ENCODE data around the gene VSIG2.

The VSIG2 gene

DNA sequence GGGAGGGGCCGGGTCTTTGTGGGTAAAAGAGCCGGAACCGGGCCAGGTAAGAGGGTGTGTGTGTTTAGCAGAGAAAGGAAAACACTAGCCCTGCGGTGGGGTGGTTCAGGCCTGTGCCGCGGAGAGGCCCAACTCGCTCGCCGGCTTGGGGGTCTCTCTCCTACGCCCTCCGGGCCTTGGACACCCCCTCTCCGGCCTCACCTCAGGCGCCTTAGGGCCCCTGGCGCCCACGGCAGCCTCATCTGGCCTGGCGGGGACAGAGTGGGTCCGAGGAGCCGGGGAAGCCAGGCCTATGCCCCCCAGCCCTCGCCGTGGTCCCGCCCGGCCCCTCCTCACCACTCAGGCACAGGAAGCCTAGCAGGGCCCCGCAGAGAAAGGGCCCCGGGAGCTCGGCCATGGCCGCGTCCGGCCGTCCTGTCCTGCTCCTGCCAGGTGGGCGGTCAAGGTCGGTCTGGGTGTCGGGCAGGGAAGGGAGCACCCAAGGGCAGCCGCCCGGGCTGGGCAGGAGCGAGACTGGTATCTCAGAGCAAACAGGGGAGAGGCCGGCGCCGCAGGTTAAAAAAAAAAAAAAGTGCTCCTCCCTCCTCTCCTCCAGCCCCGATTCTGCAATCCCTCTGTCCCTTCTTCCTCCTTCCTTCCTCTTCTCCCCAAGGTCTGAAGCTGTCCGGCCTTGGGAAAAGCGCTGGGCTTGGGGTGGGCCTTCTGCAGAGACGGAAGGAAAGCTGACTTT lies at the start of gene VSIG2:
VSIG2 (minus strand) TSS at position 515 of the 730 bp plus-strand sequence; CDS start at position 397, 118 bp downstream.
- DNase-seq = no peak

GRCh38 chr11:124801014-124801413 lies 49.0 kb upstream of the VSIG2 start:
- peak; percentile 58 for DNase-seq

DNA sequence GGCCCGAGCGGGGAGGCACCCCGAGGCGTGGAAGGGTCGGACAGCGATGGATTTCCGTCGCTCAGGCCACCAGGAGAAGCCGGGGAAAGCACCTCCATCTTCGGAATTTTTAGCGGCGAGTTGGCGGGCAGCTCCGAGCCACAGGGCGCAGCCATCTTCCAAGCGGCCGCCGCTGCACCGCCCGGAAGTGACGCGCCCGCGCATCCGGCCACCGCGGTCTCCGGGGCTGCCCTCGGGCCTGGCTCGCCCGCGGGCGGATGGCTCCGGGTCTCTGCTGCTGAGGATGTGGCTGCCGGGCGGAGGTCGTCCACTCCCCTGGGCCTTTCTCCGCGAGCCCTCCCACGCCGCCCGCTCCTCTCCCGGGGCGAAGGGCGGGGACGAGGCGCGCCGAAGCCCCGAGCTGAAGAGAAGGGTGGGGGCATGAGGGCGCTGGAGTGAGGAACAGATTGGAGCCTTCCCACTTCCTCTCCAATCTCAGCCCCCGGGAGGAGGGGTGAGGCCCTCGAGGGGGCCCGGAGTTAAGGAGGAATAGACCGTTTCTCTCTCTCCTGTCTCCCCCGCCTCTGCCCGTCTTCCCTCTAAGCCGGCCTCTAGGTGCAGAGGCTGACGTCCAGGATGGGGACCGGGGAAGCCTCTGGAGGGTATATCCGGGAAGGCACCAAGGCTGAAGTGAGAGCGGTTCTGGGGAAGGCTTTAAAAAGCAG lies 48.3 kb upstream of the VSIG2 start, which contains the start of gene MSANTD2:
MSANTD2 (minus strand) TSS at position 181 of the 704 bp plus-strand sequence; CDS start at position 155, 26 bp downstream.
- DNase-seq = peak; percentile 81

DNA sequence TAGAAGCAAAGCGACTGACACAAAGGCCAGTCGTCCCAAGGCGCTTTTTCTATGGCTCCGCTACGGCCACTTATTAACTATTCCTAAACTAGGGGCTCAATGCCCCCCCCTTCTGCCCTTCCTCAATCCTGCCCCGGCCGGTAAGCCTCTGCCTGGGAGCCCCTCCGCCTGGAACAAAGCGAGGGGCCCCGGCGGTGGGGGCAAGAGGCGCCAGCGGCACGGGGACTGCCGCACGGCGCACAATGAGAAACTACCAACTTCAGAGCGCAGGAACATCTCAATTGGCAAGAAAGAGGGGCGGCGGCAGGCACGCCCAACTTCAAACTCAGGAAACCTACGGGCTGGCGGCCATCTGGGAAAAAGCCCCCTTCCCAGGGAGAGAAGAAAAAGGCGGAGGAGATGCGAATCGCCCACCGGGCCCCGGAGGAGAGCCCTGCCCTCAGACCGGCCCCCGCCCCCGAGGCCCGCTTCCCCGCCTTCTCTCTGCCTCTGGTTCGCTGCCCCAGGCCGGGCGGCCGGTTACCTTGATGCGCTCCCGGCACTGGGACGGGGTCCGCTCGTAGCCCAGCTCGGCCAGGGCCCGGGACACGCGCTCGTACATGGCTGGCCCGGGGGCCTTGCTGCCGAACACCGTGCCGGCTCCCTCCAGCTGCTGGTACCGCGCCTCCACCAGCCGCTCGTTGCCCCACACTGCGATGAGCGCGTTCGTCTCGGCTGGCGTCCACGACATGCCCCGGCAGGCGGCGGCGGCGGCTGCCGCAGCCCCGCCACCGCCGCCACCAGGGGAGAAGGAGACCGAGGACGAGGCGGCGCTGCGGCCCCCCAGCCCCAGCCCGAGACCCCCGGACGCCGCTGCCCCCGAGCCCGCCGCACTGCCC lies 47.5 kb upstream of the VSIG2 start:
- DNase-seq = peak; percentile 40

DNA sequence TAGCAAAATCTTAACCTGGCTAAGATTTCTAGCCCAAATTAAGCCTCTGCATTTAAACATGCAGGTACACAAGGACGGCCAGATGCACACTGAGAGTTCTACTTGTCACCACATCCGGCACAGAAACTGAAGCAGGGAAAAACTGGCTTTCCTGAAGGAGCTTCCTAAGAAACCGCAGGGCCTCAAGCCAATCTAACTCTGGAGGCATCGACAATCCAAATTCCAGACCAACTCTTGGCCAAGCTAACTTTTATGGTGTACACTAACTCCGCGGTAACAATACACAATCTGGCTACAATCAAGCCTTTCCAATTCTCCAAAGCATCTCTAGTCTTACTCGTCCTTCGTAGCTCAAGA lies 46.9 kb upstream of the VSIG2 start:
- no peak for DNase-seq

DNA sequence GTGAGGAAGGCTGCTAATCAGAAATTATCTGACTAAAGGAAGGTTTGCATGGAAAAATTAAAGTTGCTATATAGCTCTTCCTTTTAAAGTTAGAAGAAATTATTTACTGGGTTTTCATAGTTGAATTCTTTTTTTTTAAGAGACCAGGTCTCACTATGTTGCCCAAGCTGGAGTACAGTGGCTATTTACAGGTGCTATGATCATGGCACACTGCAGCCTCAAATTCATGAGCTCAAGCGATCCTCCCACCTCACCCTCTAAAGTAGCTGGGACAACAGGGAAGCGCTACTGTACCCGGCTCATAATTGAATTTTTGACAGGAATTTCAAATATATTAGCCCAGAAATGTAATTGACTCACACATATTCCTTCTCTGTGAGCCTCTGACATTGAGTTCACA lies 44.3 kb upstream of the VSIG2 start:
- DNase-seq = no peak

GRCh38 chr11:124793466-124794278 lies 41.6 kb upstream of the VSIG2 start:
- peak; percentile 70 for DNase-seq

GRCh38 chr11:124791626-124792341 lies 39.7 kb upstream of the VSIG2 start:
- peak; percentile 87 for DNase-seq

DNA sequence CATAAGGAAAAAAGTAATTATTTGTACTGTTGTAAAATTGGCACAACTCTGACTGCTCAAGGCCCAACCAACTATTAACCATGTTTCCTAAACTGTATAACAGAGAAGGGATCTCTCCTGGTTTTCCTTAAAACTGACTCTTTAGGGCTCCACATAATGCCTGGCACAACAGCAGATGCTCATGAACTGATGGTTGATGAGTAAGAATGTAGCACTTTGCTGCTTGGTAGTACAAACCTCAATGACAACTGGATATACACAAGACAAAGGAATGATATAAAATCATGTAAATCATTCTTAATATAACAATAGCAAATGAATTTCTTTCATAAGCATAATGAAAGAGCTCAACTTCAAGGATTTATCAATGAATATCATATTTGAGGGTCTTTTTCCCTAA lies 36.5 kb upstream of the VSIG2 start:
- DNase-seq = no peak

- no peak for DNase-seq
Observed at GRCh38 chr11:124784051-124784450, 32.0 kb upstream of the VSIG2 start.

- no peak for DNase-seq
Observed at GRCh38 chr11:124783002-124783401, 30.9 kb upstream of the VSIG2 start.

DNA sequence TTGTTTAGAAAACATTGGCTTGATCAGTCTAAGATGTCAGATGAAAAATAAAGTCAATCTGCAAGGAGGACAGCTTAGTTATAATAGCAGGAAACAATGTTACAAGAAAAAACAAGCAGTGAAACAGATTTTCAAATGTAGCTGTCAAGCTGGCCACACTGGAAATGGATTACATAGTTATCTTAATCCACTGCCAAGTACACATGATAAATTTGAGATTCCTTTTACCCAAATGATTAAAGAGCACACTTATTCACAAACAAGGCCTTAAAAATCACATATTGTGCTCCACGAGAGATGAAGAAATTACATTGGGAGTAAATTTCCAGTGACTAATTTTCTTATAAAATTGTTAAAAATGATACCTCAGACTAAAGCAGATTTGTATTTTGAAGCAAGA lies 27.5 kb upstream of the VSIG2 start:
- no peak for DNase-seq

DNA sequence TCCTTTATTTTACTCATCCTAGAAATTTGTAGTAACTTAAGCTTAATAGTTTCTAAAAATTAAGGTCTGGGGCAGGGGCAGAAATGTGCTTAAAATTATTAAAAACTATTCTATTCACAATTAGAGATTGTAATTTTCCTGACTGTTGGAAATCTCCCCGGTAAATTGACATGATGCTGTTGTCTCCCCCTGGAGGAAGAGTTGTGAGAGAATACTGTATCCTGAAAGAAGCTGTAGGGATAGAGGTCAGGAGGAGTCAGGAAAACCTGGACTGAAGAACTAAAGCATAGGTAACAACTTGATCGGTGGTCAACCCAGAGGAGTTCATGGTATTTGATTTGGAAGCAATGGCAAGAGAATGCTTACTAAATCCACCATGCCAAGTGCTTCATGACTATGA lies 26.2 kb upstream of the VSIG2 start:
- no peak for DNase-seq

DNA sequence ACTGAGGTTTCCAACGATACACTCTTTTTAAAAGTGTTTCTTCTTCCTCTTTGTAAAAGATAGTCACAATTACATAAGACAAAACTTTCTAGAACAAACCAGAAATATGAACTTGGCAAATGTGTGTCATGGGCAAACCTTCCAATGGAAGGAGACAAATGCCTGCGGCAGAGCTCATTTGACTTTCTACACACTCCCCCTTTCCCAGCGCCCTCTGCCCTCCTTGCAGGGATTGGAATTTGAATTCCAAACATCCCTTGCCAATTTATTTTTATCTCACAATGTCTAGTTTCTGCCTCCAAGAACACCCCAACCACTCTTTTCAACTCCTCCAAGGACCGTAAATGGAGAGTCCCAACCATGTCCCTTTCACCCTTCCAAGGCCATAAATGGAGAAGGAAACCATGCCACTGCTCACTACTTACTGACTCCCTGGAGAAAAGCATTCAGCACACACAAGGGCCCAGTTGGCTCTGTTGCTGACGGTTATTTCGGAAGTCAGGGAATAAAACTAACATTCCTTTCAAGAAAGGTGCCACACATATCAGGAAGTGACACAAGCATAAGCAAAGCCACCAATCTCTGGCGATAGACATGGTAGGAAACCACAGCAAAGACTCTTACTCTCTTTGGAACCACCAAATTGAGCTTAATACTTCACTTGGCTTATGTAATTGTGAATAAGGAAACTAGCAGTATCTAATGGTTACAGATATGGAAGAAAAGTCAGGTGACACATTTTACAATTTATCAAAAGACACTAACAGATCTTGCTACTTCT lies 25.0 kb upstream of the VSIG2 start:
- DNase-seq = no peak

DNA sequence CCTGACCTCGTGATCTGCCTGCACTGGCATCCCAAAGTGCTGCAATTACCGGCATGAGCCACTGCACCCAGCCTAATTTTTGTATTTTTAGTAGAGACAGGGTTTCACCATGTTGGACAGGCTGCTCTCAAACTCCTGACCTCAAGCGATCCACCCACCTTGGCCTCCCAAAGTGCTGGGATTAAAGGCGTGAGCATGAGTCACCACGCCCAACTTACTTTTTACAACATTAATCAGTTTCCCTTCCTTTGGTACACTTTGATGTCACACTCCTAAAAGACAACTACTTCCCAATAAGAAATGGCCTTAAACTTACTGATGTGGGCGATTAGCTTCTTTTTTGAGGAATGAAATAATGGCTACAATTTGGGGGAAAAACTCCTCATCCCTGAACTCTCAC lies 18.9 kb upstream of the VSIG2 start:
- DNase-seq = peak; percentile 57

GRCh38 chr11:124769806-124770774 lies 18.0 kb upstream of the VSIG2 start:
- no peak for DNase-seq

- no peak for DNase-seq
Observed at GRCh38 chr11:124768914-124769313, 16.9 kb upstream of the VSIG2 start.

DNA sequence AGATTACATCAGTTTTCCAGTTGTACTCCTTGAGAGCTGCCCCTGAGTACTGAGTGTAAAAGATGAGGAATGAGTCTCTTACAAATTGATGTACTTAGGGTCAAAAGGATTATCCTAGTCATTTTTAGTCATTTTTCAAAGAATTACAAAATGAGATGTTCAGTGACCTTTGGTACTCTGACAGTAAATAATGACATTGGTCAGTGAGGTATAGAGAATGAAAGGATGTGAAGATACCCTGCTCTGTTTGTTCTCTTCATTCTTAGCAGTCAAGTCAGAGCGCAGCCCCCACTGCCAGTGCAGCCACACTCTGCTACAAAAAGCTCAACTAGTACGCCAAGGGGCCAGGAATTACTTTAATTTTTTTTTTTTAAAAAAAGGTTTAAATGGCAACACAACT lies 14.1 kb upstream of the VSIG2 start:
- no peak for DNase-seq

- DNase-seq = peak; percentile 56
Observed at GRCh38 chr11:124763156-124763947, 11.3 kb upstream of the VSIG2 start.

Data from inflammatory macrophage treated with lipopolysaccharide for 4 hours (primary cell).